GM23248 (cell line): ENCODE measurements around the gene SULT6B1. TPM values are rescaled to one million over a fixed set of nuclear protein-coding genes. Genes with fewer than 3 reads are reported as not detected.
"Not testable (repeated sequence)": the region's sequence is repeated elsewhere in the genome, so short reads cannot be mapped to it uniquely, and the experiment has no call there.

Experiments
- DNase-seq: peaks from one replicate; pipeline ENCODE4 v3.0.0-alpha.2; 2015
- H2AFZ ChIP-seq: fragments of 200-600 bp; sonication (generic); 2 replicates; pipeline ENCODE4 v1.6.1; 2016; ENCODE audit warnings: antibody characterized with exemption
- H3F3A ChIP-seq: fragments of 200-600 bp; sonication (generic); 2 replicates; pipeline ENCODE4 v1.6.1; 2016; ENCODE audit warnings: mild to moderate bottlenecking, antibody characterized with exemption, mixed run types; ENCODE audit not compliant: insufficient read depth
- H3K27ac ChIP-seq: fragments of 200-600 bp; sonication (generic); 2 replicates; pipeline ENCODE4 v1.5.1; 2016; ENCODE audit warnings: mild to moderate bottlenecking
- H3K27me3 ChIP-seq: fragments of 200-600 bp; sonication (generic); replicated peaks from 2 replicates; pipeline ENCODE4 v1.6.1; 2016; ENCODE audit warnings: mild to moderate bottlenecking; ENCODE audit not compliant: insufficient read depth
- H3K36me3 ChIP-seq: fragments of 200-600 bp; sonication (generic); 2 replicates; pipeline ENCODE4 v1.6.1; 2016; ENCODE audit warnings: low read depth, mild to moderate bottlenecking
- H3K4me1 ChIP-seq: fragments of 200-600 bp; sonication (generic); 2 replicates; pipeline ENCODE4 v1.6.1; 2016; ENCODE audit warnings: mild to moderate bottlenecking; ENCODE audit not compliant: insufficient read depth
- H3K4me2 ChIP-seq: fragments of 200-600 bp; sonication (generic); one replicate; pipeline ENCODE4 v1.6.1; 2016; ENCODE audit warnings: mild to moderate bottlenecking; ENCODE audit not compliant: unreplicated experiment
- H3K4me3 ChIP-seq: fragments of 200-600 bp; sonication (generic); 2 replicates; pipeline ENCODE4 v1.5.1; 2016; ENCODE audit warnings: mild to moderate bottlenecking
- H3K79me2 ChIP-seq: fragments of 200-600 bp; sonication (generic); 2 replicates; pipeline ENCODE4 v1.6.1; 2016; ENCODE audit warnings: mild to moderate bottlenecking; ENCODE audit not compliant: insufficient read depth
- H3K9ac ChIP-seq: fragments of 200-600 bp; sonication (generic); 2 replicates; pipeline ENCODE4 v1.6.1; 2016; ENCODE audit warnings: mild to moderate bottlenecking
- H3K9me2 ChIP-seq: fragments of 200-600 bp; sonication (generic); 2 replicates; pipeline ENCODE4 v1.6.1; 2016; ENCODE audit warnings: mixed run types, mild to moderate bottlenecking, moderate library complexity; ENCODE audit not compliant: insufficient read depth
- H3K9me3 ChIP-seq: fragments of 200-600 bp; sonication (generic); one replicate; pipeline ENCODE4 v1.6.1; 2017; ENCODE audit warnings: low read depth
- H4K20me1 ChIP-seq: fragments of 200-600 bp; sonication (generic); 2 replicates; pipeline ENCODE4 v1.6.0; 2016; ENCODE audit not compliant: insufficient read depth
- EZH2 ChIP-seq: fragments of 200-600 bp; sonication (generic); IDR thresholded peaks from 2 replicates; pipeline ENCODE4 v1.6.1; 2018; ENCODE audit warnings: antibody characterized with exemption, mild to moderate bottlenecking; ENCODE audit not compliant: insufficient read depth, poor library complexity, severe bottlenecking
- EZH2phosphoT487 ChIP-seq: fragments of 200-600 bp; sonication (generic); IDR thresholded peaks from 2 replicates; pipeline ENCODE4 v1.6.1; 2018; ENCODE audit warnings: antibody characterized with exemption, moderate library complexity, mild to moderate bottlenecking, low read depth; ENCODE audit not compliant: insufficient read depth
- WGBS, 2 experiments: methylation state at CpG; one replicate each; pipeline ENCODE4 v1.1.6; 2015 to 2017; ENCODE audit warnings: low lambda C conversion rate in 2 of 2, low coverage in 1 of 2; ENCODE audit errors: missing lambda C conversion rate in 2 of 2; 5-methylcytosine and 5-hydroxymethylcytosine counted together
- in situ Hi-C: fragments of 300-500 bp; cut with MboI; formaldehyde crosslinking; loops from 2 replicates; pipeline ENCODE4 v1.15.0; 2020
- polyA plus RNA-seq: library from polyadenylated mRNA; unstranded; fragments of >200 nt; fragmentation: Nextera tagmentation; extraction: Ambion mirVana; gene quantifications from 2 replicates; pipeline ENCODE4 v1.2.1, GENCODE V29; 2016
- total RNA-seq: library from RNA; depleted of rRNA; stranded (reverse); fragments of >200 nt; shearing (Covaris generic); gene quantifications from 2 replicates; pipeline ENCODE4 v1.2.3, GENCODE V29; 2014

Gene SULT6B1
- total and polyA plus RNA-seq, 2 experiments from 2014 or later = not detected

- Histone ChIP-seq H2AFZ (no peak overlapping the region), H4K20me1 (0 out of 2 replicates have a peak, but pooled peaks cover 3% of the 10 kb centered on the region), H3K27ac (no peak overlapping the region), H3K9ac (no peak overlapping the region), H3K36me3 (peaks cover 87% of the 10 kb centered on the region), H3K4me3 (no peak overlapping the region), H3K79me2 (peaks cover 88% of the 10 kb centered on the region), H3F3A (peaks cover 16% of the 10 kb centered on the region), H3K27me3 (no peaks in the 10 kb centered on the region), H3K4me1 (no peaks in the 10 kb centered on the region), H3K4me2 (no peak overlapping the region), H3K9me2 (no peaks in the 10 kb centered on the region), H3K9me3 (peaks cover 2% of the 10 kb centered on the region)
- 86 to 92% methylated on average over 5 of the region's 5 CpGs for WGBS, 2 experiments
- in situ Hi-C loops = no loop called here
- no peak for TF ChIP-seq EZH2
- no peak for TF ChIP-seq EZH2phosphoT487
- no peak for DNase-seq
Observed at GRCh38 chr2:37205689-37206341, 17.3 kb upstream of the SULT6B1 start.

DNA sequence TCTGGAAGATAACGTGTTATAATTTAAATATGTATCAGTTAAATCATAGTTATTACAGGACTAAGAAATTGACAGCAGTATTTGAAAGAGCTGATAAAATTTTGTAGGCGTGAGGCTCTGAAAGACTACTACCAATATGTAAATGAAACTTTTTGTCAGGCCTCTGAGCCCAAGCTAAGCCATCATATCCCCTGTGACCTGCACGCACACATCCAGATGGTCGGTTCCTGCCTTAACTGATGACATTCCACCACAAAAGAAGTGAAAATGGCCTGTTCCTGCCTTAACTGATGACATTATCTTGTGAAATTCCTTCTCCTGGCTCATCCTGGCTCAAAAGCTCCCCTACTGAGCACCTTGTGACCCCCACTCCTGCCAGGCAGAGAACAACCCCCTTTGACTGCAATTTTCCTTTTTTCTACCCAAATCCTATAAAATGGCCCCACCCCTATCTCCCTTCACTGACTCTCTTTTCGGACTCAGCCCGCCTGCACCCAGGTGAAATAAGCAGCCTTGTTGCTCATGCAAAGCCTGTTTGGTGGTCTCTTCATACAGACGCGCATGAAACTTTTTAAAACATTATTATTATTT lies 16.7 kb upstream of the SULT6B1 start:
- Histone ChIP-seq H3F3A (peaks cover 20% of the 10 kb centered on the region), H3K36me3 (peaks cover 88% of the 10 kb centered on the region), H3K79me2 (peaks cover 94% of the 10 kb centered on the region)
- DNase-seq, H2AFZ ChIP-seq, H4K20me1 ChIP-seq, H3K4me2 ChIP-seq, H3K27ac ChIP-seq, in situ Hi-C loops, H3K9me3 ChIP-seq, H3K9me2 ChIP-seq, H3K27me3 ChIP-seq, H3K4me3 ChIP-seq, H3K9ac ChIP-seq, H3K4me1 ChIP-seq: not testable (repeated sequence)
- WGBS, 2 experiments = 85 to 87% methylated on average over 8 of the region's 8 CpGs

DNA sequence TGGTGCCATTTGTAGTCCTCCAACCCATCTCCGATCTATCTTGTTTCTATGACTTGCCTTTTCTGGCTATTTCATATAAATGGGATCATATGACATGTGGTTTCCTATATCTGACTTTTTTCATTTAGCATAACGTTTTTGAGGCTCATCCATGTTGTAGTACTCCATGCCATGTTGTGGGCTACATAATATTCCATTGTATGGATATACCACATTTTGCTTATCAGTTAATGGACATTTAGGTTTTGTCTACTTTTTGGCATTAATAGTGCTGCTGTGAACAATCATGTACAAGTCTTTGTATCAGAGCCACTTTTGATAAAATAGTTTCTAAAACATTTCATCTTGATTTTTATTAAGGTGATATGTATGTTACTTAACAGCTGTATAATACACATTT lies 15.2 kb upstream of the SULT6B1 start:
- 98 to 100% methylated on average over 2 of the region's 2 CpGs for WGBS, 2 experiments
- peaks cover 96% of the 10 kb centered on the region for H3K79me2 ChIP-seq

DNA sequence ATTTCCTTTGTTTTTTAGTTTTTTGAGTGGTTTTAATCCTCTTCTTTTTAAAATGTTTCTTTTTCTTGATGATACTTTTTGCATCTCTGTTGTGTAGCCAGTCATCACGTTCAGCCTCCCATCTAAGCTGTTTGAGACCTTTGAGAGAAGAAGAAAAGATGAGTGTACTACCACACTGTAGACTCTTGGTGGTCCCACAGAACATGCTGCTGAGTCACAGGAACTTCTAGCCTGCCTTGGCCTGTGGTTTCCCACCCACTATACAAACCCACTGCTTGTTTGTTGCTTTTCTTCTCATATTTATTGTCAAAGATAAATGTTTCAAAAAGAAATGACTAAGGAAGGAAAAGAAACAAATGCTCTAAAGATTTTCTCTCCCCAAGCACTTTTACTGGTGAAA lies 13.3 kb upstream of the SULT6B1 start:
- Histone ChIP-seq H3K36me3 (peaks cover 55% of the 10 kb centered on the region), H3K9me3 (no peaks in the 10 kb centered on the region), H3K9me2 (no peaks in the 10 kb centered on the region), H3K4me1 (peaks cover 9% of the 10 kb centered on the region), H3K79me2 (peaks cover 96% of the 10 kb centered on the region), H3K9ac (no peak overlapping the region), H3K27me3 (no peaks in the 10 kb centered on the region), H3K27ac (no peak overlapping the region), H3F3A (peaks cover 25% of the 10 kb centered on the region), H3K4me3 (no peak overlapping the region), H2AFZ (no peak overlapping the region), H3K4me2 (no peak overlapping the region), H4K20me1 (no peaks in the 10 kb centered on the region)
- 96 to 97% methylated on average over 1 of the region's 1 CpG for WGBS, 2 experiments
- in situ Hi-C loops = no loop called here
- TF ChIP-seq EZH2phosphoT487 = no peak
- TF ChIP-seq EZH2 = no peak
- no peak for DNase-seq

More for the DNA sequence above, 15.2 kb upstream of the SULT6B1 start:
- Histone ChIP-seq H3K9me3 (peaks cover 2% of the 10 kb centered on the region), H3K4me3 (no peak overlapping the region), H2AFZ (no peak overlapping the region), H3K36me3 (peaks cover 73% of the 10 kb centered on the region), H3K27ac (no peak overlapping the region), H3K4me2 (no peak overlapping the region), H3K9ac (no peak overlapping the region), H3F3A (peaks cover 20% of the 10 kb centered on the region), H3K27me3 (no peaks in the 10 kb centered on the region), H3K9me2 (no peaks in the 10 kb centered on the region), H4K20me1 (0 out of 2 replicates have a peak, but pooled peaks cover 3% of the 10 kb centered on the region), H3K4me1 (no peaks in the 10 kb centered on the region)
- TF ChIP-seq EZH2phosphoT487 (no peak), EZH2 (no peak)
- in situ Hi-C loops = no loop called here
- DNase-seq = no peak
